T-helper 9 cell (primary cell): ENCODE data around the gene MOXD1.
"Not testable (repeated sequence)": the region's sequence is repeated elsewhere in the genome, so short reads cannot be mapped to it uniquely, and the experiment has no call there.

Source experiments
- DNase-seq: peaks from one replicate; pipeline ENCODE4 v3.0.0-alpha.2; 2020

The MOXD1 gene

GRCh38 chr6:132344811-132345210 is 56.5 kb downstream of the MOXD1 start:
- DNase-seq = no peak

- no peak for DNase-seq
These were observed 59.6 kb downstream of the MOXD1 start for GRCh38 chr6:132341646-132342045.

GRCh38 chr6:132334521-132334885 is 66.8 kb downstream of the MOXD1 start:
- no peak for DNase-seq

GRCh38 chr6:132333639-132334520 is 67.4 kb downstream of the MOXD1 start:
- no peak for DNase-seq

GRCh38 chr6:132330759-132331158 is 70.5 kb downstream of the MOXD1 start:
- DNase-seq = no peak

- no peak for DNase-seq
These were observed 78.9 kb downstream of the MOXD1 start for GRCh38 chr6:132322398-132322797.

GRCh38 chr6:132320007-132320406 is 81.3 kb downstream of the MOXD1 start:
- no peak for DNase-seq

GRCh38 chr6:132316970-132317369 is 84.3 kb downstream of the MOXD1 start:
- DNase-seq = no peak

GRCh38 chr6:132314432-132314831 is 86.8 kb downstream of the MOXD1 start:
- DNase-seq = no peak

- DNase-seq = no peak
These were observed 90.4 kb downstream of the MOXD1 start for GRCh38 chr6:132310921-132311320.

GRCh38 chr6:132310151-132310550 is 91.1 kb downstream of the MOXD1 start:
- not testable (repeated sequence) for DNase-seq

GRCh38 chr6:132304891-132305305 is 96.4 kb downstream of the MOXD1 start:
- DNase-seq = no peak

- no peak for DNase-seq
These were observed 100.8 kb downstream of the MOXD1 start for GRCh38 chr6:132300323-132300949.

GRCh38 chr6:132298344-132298949 is 102.8 kb downstream of the MOXD1 start:
- DNase-seq = no peak

GRCh38 chr6:132289756-132290155 is 111.5 kb downstream of the MOXD1 start:
- no peak for DNase-seq

- DNase-seq = no peak
These were observed 114.2 kb downstream of the MOXD1 start for GRCh38 chr6:132287101-132287500.

- no peak for DNase-seq
These were observed 114.8 kb downstream of the MOXD1 start for GRCh38 chr6:132286298-132287019.

GRCh38 chr6:132285004-132285780 is 116.1 kb downstream of the MOXD1 start:
- DNase-seq = no peak

- DNase-seq = no peak
These were observed 118.6 kb downstream of the MOXD1 start for GRCh38 chr6:132282696-132283095.

GRCh38 chr6:132280436-132280835 is 120.8 kb downstream of the MOXD1 start:
- no peak for DNase-seq

GRCh38 chr6:132279592-132280139 is 121.6 kb downstream of the MOXD1 start:
- peak; percentile 58 for DNase-seq
